ENCODE results near the gene RPS3. TPM values are rescaled to one million over a fixed set of nuclear protein-coding genes. Genes with fewer than 3 reads are reported as not detected.

Gene RPS3
- total RNA-seq, 1 experiment from 2014 or later = 4,109 TPM

GRCh38 chr11:75440960-75441803 is 41.9 kb downstream of the RPS3 start:
- H3K4me2 ChIP-seq (ENCODE audit: low read length) = no peak overlapping the region
- H3K4me1 ChIP-seq (ENCODE audit: control insufficient read depth in 1 of 2, insufficient read depth in 2 of 2, low read length in 2 of 2) = no peaks in the 10 kb centered on the region
- H2AFZ ChIP-seq (ENCODE audit: low read depth, low read length, poor library complexity, severe bottlenecking) = no peak overlapping the region
- H3K79me2 ChIP-seq (ENCODE audit: insufficient read depth, low read length) = no peaks in the 10 kb centered on the region
- no peaks in the 10 kb centered on the region for H3K9me3 ChIP-seq (ENCODE audit: control insufficient read depth in 1 of 2, insufficient read depth in 1 of 2, low read depth in 1 of 2, low read length in 2 of 2)
- no peaks in the 10 kb centered on the region for H4K20me1 ChIP-seq (ENCODE audit: insufficient read depth)
- ChIA-PET POLR2A (no interaction called here), RAD21 (ENCODE audit: low non-redundant PET in 1 of 2, low total read pairs in 2 of 2, uncharacterized antibody in 2 of 2, unreplicated experiment in 2 of 2) (no interaction called here), CTCF (no interaction called here)
- H3K27ac ChIP-seq (ENCODE audit: low read depth, low read length) = no peak overlapping the region
- H3K9me2 ChIP-seq (ENCODE audit: insufficient read depth) = no peaks in the 10 kb centered on the region
- H3K36me3 ChIP-seq (ENCODE audit: control insufficient read depth in 1 of 2, insufficient read depth in 2 of 2, low read length in 2 of 2) = no peaks in the 10 kb centered on the region
- DNase-seq (ENCODE audit: low read depth, low spot score) (no peak), ATAC-seq (no peak)
- no TSS peak for BruUV-seq (replicated peaks)
- H3K4me3 ChIP-seq (replicated peaks in 1 of 2; ENCODE audit: low read depth in 1 of 2, low read length in 2 of 2) = no peak overlapping the region
- no peaks in the 10 kb centered on the region for H3K27me3 ChIP-seq (ENCODE audit: insufficient read depth, low read length)
- TF ChIP-seq REST (IDR thresholded peaks at IDR 0.05; ENCODE audit: low read depth) (no peak), CBX3 (IDR thresholded peaks at IDR 0.05; ENCODE audit: low read depth) (no peak)
- H3K9ac ChIP-seq (ENCODE audit: low read length) = no peak overlapping the region
- intact Hi-C loops (cut with micrococcal nuclease) = loop anchor here (10.0 kb wide), 1 partner anchor 424 kb away; no protein-coding TSS in a partner anchor

- BruUV-seq (replicated peaks) = no TSS peak
- Histone ChIP-seq H3K9me2 (ENCODE audit: insufficient read depth) (no peaks in the 10 kb centered on the region), H4K20me1 (ENCODE audit: insufficient read depth) (no peaks in the 10 kb centered on the region), H3K4me1 (ENCODE audit: control insufficient read depth in 1 of 2, insufficient read depth in 2 of 2, low read length in 2 of 2) (no peaks in the 10 kb centered on the region), H3K27ac (ENCODE audit: low read depth, low read length) (no peak overlapping the region), H3K9me3 (ENCODE audit: control insufficient read depth in 1 of 2, insufficient read depth in 1 of 2, low read depth in 1 of 2, low read length in 2 of 2) (no peaks in the 10 kb centered on the region), H2AFZ (ENCODE audit: low read depth, low read length, poor library complexity, severe bottlenecking) (no peak overlapping the region), H3K36me3 (ENCODE audit: control insufficient read depth in 1 of 2, insufficient read depth in 2 of 2, low read length in 2 of 2) (no peaks in the 10 kb centered on the region), H3K9ac (ENCODE audit: low read length) (no peak overlapping the region), H3K4me2 (ENCODE audit: low read length) (no peak overlapping the region), H3K27me3 (ENCODE audit: insufficient read depth, low read length) (no peaks in the 10 kb centered on the region), H3K79me2 (ENCODE audit: insufficient read depth, low read length) (no peaks in the 10 kb centered on the region), H3K4me3 (replicated peaks in 1 of 2; ENCODE audit: low read depth in 1 of 2, low read length in 2 of 2) (no peak overlapping the region)
- ChIA-PET CTCF (interaction anchor here (1.6 kb wide), 1 partner anchor 90 kb away, joined by 3 read pairs; no protein-coding TSS in a partner anchor), POLR2A (no interaction called here), RAD21 (ENCODE audit: low non-redundant PET in 1 of 2, low total read pairs in 2 of 2, uncharacterized antibody in 2 of 2, unreplicated experiment in 2 of 2) (no interaction called here)
- ATAC-seq = no peak
- DNase-seq (ENCODE audit: low read depth, low spot score) = no peak
- intact Hi-C loops (cut with micrococcal nuclease) = loop anchor here (10.0 kb wide), 1 partner anchor 423 kb away; no protein-coding TSS in a partner anchor
- TF ChIP-seq EZH2phosphoT487 (IDR thresholded peaks at IDR 0.05; ENCODE audit: borderline replicate concordance) = no peak
- no peak for TF ChIP-seq POLR2A (IDR thresholded peaks at IDR 0.05; ENCODE audit: borderline replicate concordance, extremely low read depth, insufficient read depth, insufficient read length)
- no peak for TF ChIP-seq RAD21 (IDR thresholded peaks at IDR 0.05; ENCODE audit: low read depth)
- no peak for TF ChIP-seq FOSL1 (IDR thresholded peaks at IDR 0.05; ENCODE audit: low read depth)
- no peak for TF ChIP-seq EGR1 (IDR thresholded peaks at IDR 0.05; ENCODE audit: low read depth)
- TF ChIP-seq MAX (IDR thresholded peaks at IDR 0.05) = no peak
- no peak for TF ChIP-seq JUND (IDR thresholded peaks at IDR 0.05)
- TF ChIP-seq CBX3 (IDR thresholded peaks at IDR 0.05; ENCODE audit: low read depth) = no peak
- TF ChIP-seq SIN3A (IDR thresholded peaks at IDR 0.05; ENCODE audit: low read depth) = no peak
- no peak for TF ChIP-seq TCF7L2 (IDR thresholded peaks at IDR 0.05; ENCODE audit: borderline replicate concordance, extremely low read depth, insufficient read depth, insufficient read length)
- no peak for TF ChIP-seq SRF (IDR thresholded peaks at IDR 0.05; ENCODE audit: low read depth)
- TF ChIP-seq ZBTB33 (IDR thresholded peaks at IDR 0.05; ENCODE audit: extremely low read depth, insufficient replicate concordance, low read length) = no peak
- no peak for TF ChIP-seq ZNF274 (IDR thresholded peaks at IDR 0.05; ENCODE audit: low read depth, low read length)
- TF ChIP-seq ATF3 (IDR thresholded peaks at IDR 0.05) = no peak
Measured at GRCh38 chr11:75441804-75442132, 42.5 kb downstream of the RPS3 start.
